Osteoblast (primary cell): ENCODE measurements around the gene ZFAND3. TPM values are rescaled to one million over a fixed set of nuclear protein-coding genes. Genes with fewer than 3 reads are reported as not detected.

Experiments
- DNase-seq: peaks from one replicate; pipeline ENCODE4 v3.0.0; 2011; ENCODE audit warnings: low spot score, mixed read lengths; ENCODE audit not compliant: insufficient read length; ENCODE audit errors: missing footprints
- H2AFZ ChIP-seq: 2 replicates; pipeline ENCODE4 v1.6.0; 2011; ENCODE audit warnings: mild to moderate bottlenecking, low read length
- H3K27ac ChIP-seq: 2 replicates; pipeline ENCODE4 v1.5.1; 2011; ENCODE audit warnings: mild to moderate bottlenecking, low read depth, low read length, moderate library complexity
- H3K27me3 ChIP-seq: 2 replicates; pipeline ENCODE4 v1.6.0; 2012; ENCODE audit warnings: mild to moderate bottlenecking, control low read depth, inconsistent platforms, low read length, moderate library complexity; ENCODE audit not compliant: insufficient read depth
- H3K36me3 ChIP-seq: 2 replicates; pipeline ENCODE4 v1.5.1; 2011; ENCODE audit warnings: mild to moderate bottlenecking, low read length, control low read depth, moderate library complexity; ENCODE audit not compliant: insufficient read depth
- H3K4me1 ChIP-seq: 2 replicates; pipeline ENCODE4 v1.5.1; 2011; ENCODE audit warnings: mild to moderate bottlenecking, low read length, control low read depth, moderate library complexity; ENCODE audit not compliant: insufficient read depth
- H3K4me2 ChIP-seq: 2 replicates; pipeline ENCODE4 v1.6.0; 2011; ENCODE audit warnings: mild to moderate bottlenecking, low read length; ENCODE audit not compliant: insufficient read depth
- H3K4me3 ChIP-seq: fragments of 200-600 bp; sonication (generic); 3 replicates; pipeline ENCODE4 v1.5.1; 2012; ENCODE audit warnings: mild to moderate bottlenecking, low read length, inconsistent platforms; ENCODE audit not compliant: insufficient read depth
- H3K79me2 ChIP-seq: 2 replicates; pipeline ENCODE4 v1.6.0; 2012; ENCODE audit warnings: mild to moderate bottlenecking, low read length, control low read depth, inconsistent platforms; ENCODE audit not compliant: insufficient read depth
- H3K9me3 ChIP-seq: 2 replicates; pipeline ENCODE4 v1.5.1; 2011; ENCODE audit warnings: low read depth, low read length, control low read depth
- H4K20me1 ChIP-seq: 2 replicates; pipeline ENCODE4 v1.6.0; 2012; ENCODE audit warnings: mild to moderate bottlenecking, low read length, control low read depth; ENCODE audit not compliant: insufficient read depth
- CTCF ChIP-seq: IDR thresholded peaks from 2 replicates; pipeline ENCODE4 v1.5.1; 2011; ENCODE audit warnings: mild to moderate bottlenecking, low read depth, low read length, moderate library complexity; ENCODE audit errors: extremely low read depth
- small RNA-seq: library from RNA; depleted of rRNA; stranded (forward); fragments of <200 nt; gene quantifications from one replicate; pipeline ENCODE3, GENCODE V24; 2012
- total RNA-seq: library from RNA; depleted of rRNA; stranded (reverse); fragments of >200 nt; gene quantifications from 2 replicates; pipeline ENCODE4 v1.2.3, GENCODE V29; 2012

The ZFAND3 gene
- total RNA-seq, 1 donor, result 27.1 TPM

GRCh38 chr6:38198219-38198618 lies 378.7 kb downstream of the ZFAND3 start:
- H3K4me3 ChIP-seq, result no peak overlapping the region
- H3K36me3 ChIP-seq, result no peaks in the 10 kb centered on the region
- DNase-seq, result no peak
- no peaks in the 10 kb centered on the region for H3K27me3 ChIP-seq
- H3K4me1 ChIP-seq, result no peaks in the 10 kb centered on the region
- no peak for TF ChIP-seq CTCF
- no peaks in the 10 kb centered on the region for H3K9me3 ChIP-seq
- H3K27ac ChIP-seq, result no peak overlapping the region
- no peaks in the 10 kb centered on the region for H3K79me2 ChIP-seq
- no peak overlapping the region for H2AFZ ChIP-seq
- H3K4me2 ChIP-seq, result no peak overlapping the region
- H4K20me1 ChIP-seq, result peaks cover 13% of the 10 kb centered on the region

Small RNAs within 50 kb of the gene (small RNA-seq; reads per million reads assigned to genes)
- gene RN7SL285P (not detected), gene RNU1-87P (not detected)

Other genes with a start within 250 kb of the ZFAND3 start
- 6.2 and 10.6 TPM in 2 replicates for gene MDGA1, start 121.8 kb upstream of the ZFAND3 start, total RNA-seq